HK-2 (cell line): Measurements from ENCODE around the gene ZNF479.
"Not testable (repeated sequence)": the region's sequence is repeated elsewhere in the genome, so short reads cannot be mapped to it uniquely, and the experiment has no call there.

ENCODE experiments used
- DNase-seq: peaks from one replicate; pipeline ENCODE4 v3.0.0-alpha.2; 2018; ENCODE audit not compliant: unreplicated experiment

ZNF479 gene

DNA sequence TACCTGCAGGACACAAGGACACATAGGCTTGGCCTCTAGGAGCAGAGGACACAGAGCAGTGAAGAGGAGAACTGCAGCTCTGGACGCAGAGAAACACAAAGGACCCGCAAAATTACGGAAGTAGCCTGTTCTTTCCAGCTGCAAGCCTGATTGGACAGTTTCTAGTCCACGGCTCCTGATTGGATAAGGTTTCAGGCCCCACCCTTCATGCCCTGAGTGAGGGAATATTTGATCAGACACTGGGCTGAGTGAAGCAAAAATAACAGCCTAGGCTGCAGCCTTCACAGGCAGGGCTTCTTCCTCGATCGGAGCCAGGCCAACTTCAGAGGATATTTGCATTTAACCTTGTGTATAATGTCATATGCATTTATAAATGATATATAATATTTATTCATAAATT, at the start of gene ZNF479:
Gene ZNF479 (minus strand): TSS at position 101 of the 400 bp plus-strand sequence. CDS start 112 bp downstream, outside the sequence.
- not testable (repeated sequence) for DNase-seq

DNA sequence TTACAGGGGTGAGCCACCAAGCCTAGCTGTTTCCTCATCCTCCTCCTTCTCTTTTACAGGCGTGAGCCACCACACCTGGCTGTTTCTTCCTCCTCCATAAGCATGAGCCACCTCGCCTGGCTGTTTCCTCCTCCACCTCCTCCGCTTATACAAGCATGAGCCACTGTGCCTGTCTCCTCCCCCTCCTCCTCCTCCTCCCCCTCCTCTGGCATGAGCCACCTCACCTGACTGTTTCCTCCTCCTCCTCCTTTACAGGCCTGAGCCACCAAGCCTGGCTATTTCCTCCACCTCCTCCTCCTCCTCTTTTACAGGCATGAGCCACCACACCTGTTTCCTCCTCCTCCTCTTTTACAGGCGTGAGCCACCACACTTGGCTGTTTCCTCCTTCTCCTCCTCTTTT, 49.8 kb upstream of the ZNF479 start:
- DNase-seq = no peak

DNA sequence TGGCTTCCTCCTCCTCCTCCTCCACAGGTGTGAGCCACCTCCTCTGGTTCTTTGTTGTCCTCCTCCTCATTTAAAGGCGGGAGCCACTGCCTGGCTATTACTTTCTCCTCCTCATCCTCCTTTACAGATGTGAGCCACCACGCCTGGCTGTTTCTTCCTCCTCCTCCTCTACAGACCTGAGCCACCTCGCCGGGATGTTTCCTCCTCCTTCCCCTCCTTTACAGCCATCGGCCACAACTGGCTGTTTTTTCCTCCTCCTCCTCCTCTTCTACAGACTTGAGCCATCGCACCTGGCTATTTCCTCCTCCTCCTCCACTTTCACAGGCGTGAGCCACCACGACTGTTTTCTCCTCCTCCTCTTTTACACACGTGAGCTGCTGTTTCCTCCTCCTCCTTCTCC, 49.0 kb upstream of the ZNF479 start:
- DNase-seq = no peak

DNA sequence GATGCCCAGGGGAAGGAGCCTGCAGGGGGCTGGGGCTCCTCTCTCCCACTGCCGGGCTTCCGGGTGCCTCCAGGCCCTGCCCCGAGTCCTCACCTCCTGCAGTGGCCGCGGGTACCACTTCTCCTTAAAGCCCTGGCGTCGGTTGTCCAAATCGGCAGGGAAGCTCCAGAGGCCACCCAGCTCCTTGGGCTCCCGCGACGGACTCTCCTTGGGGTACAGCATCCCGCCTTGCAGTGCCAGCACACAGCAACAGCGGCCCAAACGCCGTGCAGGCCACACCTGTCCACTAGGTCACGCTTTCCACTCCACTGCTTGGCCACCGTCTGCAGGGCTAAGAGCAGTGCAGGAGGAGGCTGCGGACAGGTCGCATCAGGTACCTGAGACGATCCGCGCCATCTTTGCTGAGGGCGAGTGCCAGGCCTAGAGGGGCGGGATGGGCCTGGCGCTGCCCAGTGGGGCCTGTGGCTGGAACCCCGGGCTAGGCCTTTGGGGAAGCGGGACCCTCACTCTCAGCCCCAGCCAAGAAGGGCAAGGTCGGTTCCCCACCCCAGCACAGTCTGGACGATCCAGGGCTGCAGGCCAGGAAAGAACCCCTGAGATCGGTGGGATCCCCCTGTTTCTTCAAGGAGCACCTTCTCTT, 47.7 kb upstream of the ZNF479 start:
- DNase-seq = no peak

DNA sequence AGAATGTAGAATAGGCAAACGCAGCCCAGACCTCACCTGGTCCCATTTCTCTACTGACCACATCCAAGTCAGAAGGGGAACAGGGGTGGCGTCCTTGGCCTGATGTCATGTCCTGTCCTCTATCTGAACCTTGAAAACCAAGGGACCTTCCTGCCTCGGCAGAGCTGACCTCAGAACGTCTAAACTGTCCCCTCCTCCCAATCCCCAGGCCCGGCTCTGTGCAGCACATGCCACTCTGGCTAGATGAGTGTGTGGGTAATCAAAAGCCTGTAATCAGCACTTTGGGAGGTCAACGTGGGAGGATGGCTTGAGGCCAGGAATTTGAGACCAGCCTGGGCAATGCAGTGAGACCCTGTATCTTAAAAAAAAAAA, 46.5 kb upstream of the ZNF479 start:
- no peak for DNase-seq

DNA sequence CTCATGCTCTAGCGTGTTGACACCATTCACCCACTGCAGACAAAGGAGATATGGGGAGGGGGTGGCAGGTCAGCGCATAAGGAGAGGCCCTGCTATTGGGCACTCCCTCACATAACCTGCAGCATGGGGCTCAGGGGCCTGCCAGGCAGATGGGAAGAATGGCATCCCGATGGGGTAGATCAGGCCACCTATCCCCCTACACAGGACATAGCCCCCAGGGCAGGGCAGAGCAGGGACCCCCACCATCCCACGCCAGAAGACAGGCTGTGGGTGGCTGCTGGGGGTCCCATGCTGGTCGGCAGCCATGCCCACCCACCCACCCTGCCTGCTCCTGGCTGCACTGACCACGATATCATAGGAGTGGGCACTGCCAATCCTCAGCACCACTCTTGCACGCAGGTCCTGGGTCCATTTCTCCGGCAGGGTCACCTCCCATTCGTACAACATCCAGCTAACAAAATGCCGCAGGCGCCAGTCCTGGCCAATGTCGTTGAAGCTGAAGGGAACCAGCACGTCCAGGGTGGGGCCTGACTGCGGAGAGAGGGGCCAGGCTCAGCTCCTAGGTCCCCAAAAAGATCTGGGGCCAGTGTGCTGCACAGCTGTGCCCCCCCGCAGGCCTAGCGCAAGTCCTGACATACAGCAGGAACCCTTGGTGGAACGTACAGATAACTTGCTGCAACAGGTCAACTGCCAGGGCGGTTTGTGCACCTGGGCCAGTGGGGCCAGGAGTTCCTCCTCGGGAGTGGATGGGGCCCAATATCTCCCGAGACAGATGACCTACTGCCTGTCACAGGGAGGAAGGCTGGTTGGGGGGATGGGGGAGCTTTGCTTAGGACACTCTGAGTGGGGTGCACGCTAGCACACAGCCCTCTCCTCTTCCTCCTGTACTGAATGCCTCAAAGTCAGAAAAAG, 45.9 kb upstream of the ZNF479 start:
- no peak for DNase-seq

DNA sequence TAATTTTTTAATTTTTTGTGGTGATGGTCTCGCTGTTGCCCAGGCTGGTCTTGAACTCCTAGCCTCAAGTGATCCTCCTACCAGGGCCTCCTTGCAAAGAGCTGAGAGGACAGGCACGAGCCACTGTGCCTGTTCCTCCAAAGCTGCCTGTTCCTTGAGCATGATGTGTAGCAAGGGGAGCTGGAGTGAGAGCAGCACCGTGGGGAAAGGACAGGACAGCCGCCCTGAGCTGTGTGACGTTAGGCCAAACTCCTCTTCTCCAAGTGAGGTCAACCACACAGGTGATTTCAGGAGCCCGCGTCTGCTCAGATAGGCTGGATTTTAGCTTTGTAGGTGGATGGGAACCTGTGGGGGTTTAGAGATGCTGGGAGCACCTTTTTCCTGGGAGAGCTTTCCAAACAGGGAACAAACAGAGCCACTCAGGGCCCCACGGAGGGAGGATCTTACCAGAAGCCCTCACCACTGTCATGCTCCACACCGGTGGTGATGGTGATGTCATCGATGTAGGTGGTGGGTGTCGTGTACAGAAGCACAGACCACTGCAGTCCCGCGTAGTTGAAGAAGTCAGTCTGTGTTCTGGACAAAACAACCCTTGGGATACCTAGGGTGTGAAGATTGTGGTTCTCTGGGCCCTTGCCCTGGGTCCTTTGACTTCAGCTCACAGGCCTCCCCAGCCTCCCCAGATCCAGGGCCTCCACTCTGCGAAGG, 44.8 kb upstream of the ZNF479 start:
- DNase-seq = no peak

DNA sequence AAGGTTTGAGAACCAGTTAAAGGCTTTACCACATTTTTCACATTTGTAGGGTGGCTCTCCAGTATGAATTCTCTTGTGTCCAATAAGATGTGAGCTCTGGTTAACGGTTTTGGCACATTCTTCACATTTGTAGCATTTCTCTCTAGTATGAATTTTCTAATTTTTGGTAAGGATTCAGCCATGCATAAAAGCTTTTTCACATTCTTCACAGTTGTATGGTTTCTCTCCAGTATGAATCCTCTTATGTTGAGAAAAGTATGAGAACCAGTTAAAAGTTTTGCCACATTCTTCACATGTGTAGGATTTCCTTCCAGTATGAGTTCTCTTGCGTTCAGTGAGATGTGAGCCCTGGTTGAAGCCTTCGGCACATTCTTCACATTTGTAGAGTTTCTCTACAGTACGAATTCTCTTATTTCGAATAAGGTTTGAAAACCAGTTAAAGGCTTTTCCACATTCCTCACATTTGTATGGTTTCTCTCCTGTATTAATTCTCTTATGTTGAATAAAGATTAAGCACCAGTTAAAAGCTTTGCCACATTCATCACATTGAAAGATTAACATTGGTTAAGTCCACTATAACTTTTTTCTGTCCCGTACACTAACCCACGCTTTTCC, 33.2 kb upstream of the ZNF479 start:
- DNase-seq = no peak

DNA sequence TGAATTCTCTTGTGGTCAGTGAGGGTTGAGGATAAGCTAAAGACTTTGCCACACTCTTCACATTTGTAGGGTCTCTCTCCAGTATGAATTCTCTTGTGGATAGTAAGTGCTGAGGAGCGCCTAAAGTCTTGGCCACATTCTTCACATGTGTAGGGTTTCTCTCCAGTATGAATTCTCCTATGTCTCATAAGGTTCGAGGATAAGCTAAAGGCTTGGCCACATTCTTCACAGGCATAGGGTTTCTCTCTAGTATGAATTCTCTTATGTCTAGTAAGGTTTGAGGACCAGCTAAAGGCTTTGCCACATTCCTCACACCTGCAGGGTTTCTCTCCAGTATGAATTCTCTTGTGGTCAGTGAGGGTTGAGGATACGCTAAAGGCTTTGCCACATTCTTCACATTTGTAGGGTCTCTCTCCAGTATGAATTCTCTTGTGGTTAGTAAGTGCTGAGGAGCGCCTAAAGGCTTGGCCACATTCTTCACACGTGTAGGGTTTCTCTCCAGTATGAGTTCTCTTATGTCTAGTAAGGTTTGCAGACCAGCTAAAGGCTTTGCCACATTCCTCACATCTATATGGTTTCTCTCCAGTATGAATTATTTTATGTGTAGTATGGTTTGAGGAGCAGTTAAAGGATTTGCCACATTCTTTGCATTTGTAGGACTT, 12.0 kb downstream of the ZNF479 start:
- not testable (repeated sequence) for DNase-seq
